Measurements from ENCODE around the gene TBX20. TPM values are rescaled to one million over a fixed set of nuclear protein-coding genes. Genes with fewer than 3 reads are reported as not detected.
A peak's percentile ranks its signal among the peaks of the same experiment; 100 is the strongest.
"Not testable (repeated sequence)": the region's sequence is repeated elsewhere in the genome, so short reads cannot be mapped to it uniquely, and the experiment has no call there.

The TBX20 gene
- total RNA-seq, 1 experiment from 2014 or later = not detected

- H3K27me3 Mint-ChIP-seq (ENCODE audit: insufficient read depth, unreplicated experiment) = peaks cover 56% of the 10 kb centered on the region
- H3K27ac Mint-ChIP-seq (ENCODE audit: low read depth, unreplicated experiment); H3K36me3 Mint-ChIP-seq (ENCODE audit: insufficient read depth, unreplicated experiment); intact Hi-C loops (cut with micrococcal nuclease); POLR2A ChIA-PET; H3K4me3 Mint-ChIP-seq (ENCODE audit: unreplicated experiment); H3K4me1 Mint-ChIP-seq (ENCODE audit: insufficient read depth, unreplicated experiment); H3K9me3 Mint-ChIP-seq (ENCODE audit: unreplicated experiment); DNase-seq (ENCODE audit: unreplicated experiment); CTCF ChIA-PET; BruUV-seq (replicated peaks): not testable (repeated sequence)
These were observed 31.5 kb downstream of the TBX20 start for GRCh38 chr7:35222445-35222844.

- CTCF ChIA-PET = interaction anchor here (0.5 kb wide), 1 partner anchor 198 kb away, joined by 3 read pairs; no protein-coding TSS in a partner anchor
- POLR2A ChIA-PET; H3K9me3 Mint-ChIP-seq (ENCODE audit: unreplicated experiment); H3K27ac Mint-ChIP-seq (ENCODE audit: low read depth, unreplicated experiment); DNase-seq (ENCODE audit: unreplicated experiment); BruUV-seq (replicated peaks); H3K4me3 Mint-ChIP-seq (ENCODE audit: unreplicated experiment); H3K36me3 Mint-ChIP-seq (ENCODE audit: insufficient read depth, unreplicated experiment); intact Hi-C loops (cut with micrococcal nuclease); H3K4me1 Mint-ChIP-seq (ENCODE audit: insufficient read depth, unreplicated experiment): not testable (repeated sequence)
- H3K27me3 Mint-ChIP-seq (ENCODE audit: insufficient read depth, unreplicated experiment) = peaks cover 65% of the 10 kb centered on the region
These were observed 33.7 kb downstream of the TBX20 start for GRCh38 chr7:35220176-35220575.

- H3K27ac Mint-ChIP-seq (ENCODE audit: low read depth, unreplicated experiment); H3K36me3 Mint-ChIP-seq (ENCODE audit: insufficient read depth, unreplicated experiment); BruUV-seq (replicated peaks); H3K4me3 Mint-ChIP-seq (ENCODE audit: unreplicated experiment); H3K9me3 Mint-ChIP-seq (ENCODE audit: unreplicated experiment); POLR2A ChIA-PET; CTCF ChIA-PET; H3K4me1 Mint-ChIP-seq (ENCODE audit: insufficient read depth, unreplicated experiment); intact Hi-C loops (cut with micrococcal nuclease): not testable (repeated sequence)
- peak; percentile 11 for DNase-seq (ENCODE audit: unreplicated experiment)
- peaks cover 46% of the 10 kb centered on the region for H3K27me3 Mint-ChIP-seq (ENCODE audit: insufficient read depth, unreplicated experiment)
These were observed 37.9 kb downstream of the TBX20 start for GRCh38 chr7:35216033-35216432.

GRCh38 chr7:35215063-35215462 lies 38.8 kb downstream of the TBX20 start:
- intact Hi-C loops (cut with micrococcal nuclease); H3K4me1 Mint-ChIP-seq (ENCODE audit: insufficient read depth, unreplicated experiment); CTCF ChIA-PET; POLR2A ChIA-PET; H3K4me3 Mint-ChIP-seq (ENCODE audit: unreplicated experiment); BruUV-seq (replicated peaks); H3K36me3 Mint-ChIP-seq (ENCODE audit: insufficient read depth, unreplicated experiment); H3K27ac Mint-ChIP-seq (ENCODE audit: low read depth, unreplicated experiment); DNase-seq (ENCODE audit: unreplicated experiment); H3K9me3 Mint-ChIP-seq (ENCODE audit: unreplicated experiment): not testable (repeated sequence)
- peaks cover 37% of the 10 kb centered on the region for H3K27me3 Mint-ChIP-seq (ENCODE audit: insufficient read depth, unreplicated experiment)

- H3K4me1 Mint-ChIP-seq (ENCODE audit: insufficient read depth, unreplicated experiment); H3K27ac Mint-ChIP-seq (ENCODE audit: low read depth, unreplicated experiment); H3K9me3 Mint-ChIP-seq (ENCODE audit: unreplicated experiment); DNase-seq (ENCODE audit: unreplicated experiment); intact Hi-C loops (cut with micrococcal nuclease); BruUV-seq (replicated peaks); H3K36me3 Mint-ChIP-seq (ENCODE audit: insufficient read depth, unreplicated experiment); H3K4me3 Mint-ChIP-seq (ENCODE audit: unreplicated experiment); POLR2A ChIA-PET: not testable (repeated sequence)
- CTCF ChIA-PET = interaction anchor here (0.7 kb wide), 1 partner anchor 218 kb away, joined by 3 read pairs; no protein-coding TSS in a partner anchor
- H3K27me3 Mint-ChIP-seq (ENCODE audit: insufficient read depth, unreplicated experiment) = peaks cover 47% of the 10 kb centered on the region
These were observed 47.0 kb downstream of the TBX20 start for GRCh38 chr7:35206924-35207323.

- H3K27ac Mint-ChIP-seq (ENCODE audit: low read depth, unreplicated experiment); H3K36me3 Mint-ChIP-seq (ENCODE audit: insufficient read depth, unreplicated experiment); POLR2A ChIA-PET; BruUV-seq (replicated peaks); intact Hi-C loops (cut with micrococcal nuclease); H3K4me3 Mint-ChIP-seq (ENCODE audit: unreplicated experiment); H3K4me1 Mint-ChIP-seq (ENCODE audit: insufficient read depth, unreplicated experiment); CTCF ChIA-PET; H3K9me3 Mint-ChIP-seq (ENCODE audit: unreplicated experiment); DNase-seq (ENCODE audit: unreplicated experiment): not testable (repeated sequence)
- peaks cover 53% of the 10 kb centered on the region for H3K27me3 Mint-ChIP-seq (ENCODE audit: insufficient read depth, unreplicated experiment)
These were observed 49.0 kb downstream of the TBX20 start for GRCh38 chr7:35204850-35205249.

- POLR2A ChIA-PET; H3K36me3 Mint-ChIP-seq (ENCODE audit: insufficient read depth, unreplicated experiment); intact Hi-C loops (cut with micrococcal nuclease); H3K4me3 Mint-ChIP-seq (ENCODE audit: unreplicated experiment); CTCF ChIA-PET; H3K4me1 Mint-ChIP-seq (ENCODE audit: insufficient read depth, unreplicated experiment); DNase-seq (ENCODE audit: unreplicated experiment); H3K9me3 Mint-ChIP-seq (ENCODE audit: unreplicated experiment); H3K27ac Mint-ChIP-seq (ENCODE audit: low read depth, unreplicated experiment); BruUV-seq (replicated peaks): not testable (repeated sequence)
- peaks cover 45% of the 10 kb centered on the region for H3K27me3 Mint-ChIP-seq (ENCODE audit: insufficient read depth, unreplicated experiment)
These were observed 49.9 kb downstream of the TBX20 start for GRCh38 chr7:35204031-35204430.

GRCh38 chr7:35202353-35202752 lies 51.5 kb downstream of the TBX20 start:
- peaks cover 39% of the 10 kb centered on the region for H3K27me3 Mint-ChIP-seq (ENCODE audit: insufficient read depth, unreplicated experiment)
- DNase-seq (ENCODE audit: unreplicated experiment); H3K4me1 Mint-ChIP-seq (ENCODE audit: insufficient read depth, unreplicated experiment); BruUV-seq (replicated peaks); H3K36me3 Mint-ChIP-seq (ENCODE audit: insufficient read depth, unreplicated experiment); H3K4me3 Mint-ChIP-seq (ENCODE audit: unreplicated experiment); H3K9me3 Mint-ChIP-seq (ENCODE audit: unreplicated experiment); intact Hi-C loops (cut with micrococcal nuclease); CTCF ChIA-PET; POLR2A ChIA-PET; H3K27ac Mint-ChIP-seq (ENCODE audit: low read depth, unreplicated experiment): not testable (repeated sequence)

GRCh38 chr7:35200170-35200569 lies 53.7 kb downstream of the TBX20 start:
- H3K27me3 Mint-ChIP-seq (ENCODE audit: insufficient read depth, unreplicated experiment) = peaks cover 55% of the 10 kb centered on the region
- DNase-seq (ENCODE audit: unreplicated experiment); H3K4me3 Mint-ChIP-seq (ENCODE audit: unreplicated experiment); H3K4me1 Mint-ChIP-seq (ENCODE audit: insufficient read depth, unreplicated experiment); CTCF ChIA-PET; H3K36me3 Mint-ChIP-seq (ENCODE audit: insufficient read depth, unreplicated experiment); H3K9me3 Mint-ChIP-seq (ENCODE audit: unreplicated experiment); H3K27ac Mint-ChIP-seq (ENCODE audit: low read depth, unreplicated experiment); intact Hi-C loops (cut with micrococcal nuclease); BruUV-seq (replicated peaks); POLR2A ChIA-PET: not testable (repeated sequence)

Data from MCF 10A (cell line).